ENCODE measurements around the gene FMN2.

FMN2 gene

GRCh38 chr1:240515505-240515904 lies 423.8 kb downstream of the FMN2 start (continued):
- TF ChIP-seq PRDM6 (tag by site-specific recombination; IDR thresholded peaks at IDR 0.05) = peak; percentile 87
- no peak for TF ChIP-seq ZNF354C (tag by site-specific recombination; IDR thresholded peaks at IDR 0.05; ENCODE audit: borderline replicate concordance, low read depth)
- no peak for TF ChIP-seq ZNF169 (tag by site-specific recombination; IDR thresholded peaks at IDR 0.05)
- TF ChIP-seq ZNF561 (tag by site-specific recombination; IDR thresholded peaks at IDR 0.05; ENCODE audit: borderline replicate concordance) = no peak
- TF ChIP-seq EGR2 (tag by site-specific recombination; IDR thresholded peaks at IDR 0.05; ENCODE audit: low read depth) = no peak
- TF ChIP-seq ZBTB21 (tag by site-specific recombination; IDR thresholded peaks at IDR 0.05) = no peak
- TF ChIP-seq ZFP3 (tag by site-specific recombination; IDR thresholded peaks at IDR 0.05; ENCODE audit: low read depth) = no peak
- 0 out of 2 replicates have a peak, but pooled peaks have one; percentile 11 for TF ChIP-seq ZNF555 (tag by site-specific recombination; conservative IDR thresholded peaks at IDR 0.05)
- TF ChIP-seq ZBTB1 (tag by site-specific recombination; IDR thresholded peaks at IDR 0.05) = no peak
- TF ChIP-seq ZNF391 (tag by site-specific recombination; IDR thresholded peaks at IDR 0.05; ENCODE audit: borderline replicate concordance, low read depth) = no peak
- TF ChIP-seq ZNF112 (tag by site-specific recombination; IDR thresholded peaks at IDR 0.05) = no peak
- no peak for TF ChIP-seq ZNF571 (tag by site-specific recombination; IDR thresholded peaks at IDR 0.05)
- TF ChIP-seq ZNF664 (tag by site-specific recombination; IDR thresholded peaks at IDR 0.05) = peak; percentile 46
- peak; percentile 41; the same call in 1 of the 2 replicates for TF ChIP-seq ZFHX2 (tag by site-specific recombination; conservative IDR thresholded peaks at IDR 0.05)
- TF ChIP-seq ZNF274 (IDR thresholded peaks at IDR 0.05; ENCODE audit: low read length) = no peak
- TF ChIP-seq ZNF274 (tag by site-specific recombination; IDR thresholded peaks at IDR 0.05; ENCODE audit: borderline replicate concordance) = no peak
- TF ChIP-seq ZNF426 (tag by site-specific recombination; IDR thresholded peaks at IDR 0.05) = no peak
- TF ChIP-seq ZNF521 (tag by site-specific recombination; IDR thresholded peaks at IDR 0.05) = no peak
- no peak for TF ChIP-seq ZNF280C (tag by site-specific recombination; IDR thresholded peaks at IDR 0.05)
- no peak for TF ChIP-seq CTCF (tag by site-specific recombination; IDR thresholded peaks at IDR 0.05)
- TF ChIP-seq ZNF791 (tag by site-specific recombination; IDR thresholded peaks at IDR 0.05) = no peak
- TF ChIP-seq ZNF423 (tag by site-specific recombination; IDR thresholded peaks at IDR 0.05) = no peak
- TF ChIP-seq ZNF184 (tag by site-specific recombination; IDR thresholded peaks at IDR 0.05) = no peak
- no peak for TF ChIP-seq ZNF785 (tag by site-specific recombination; IDR thresholded peaks at IDR 0.05)
- TF ChIP-seq ZNF48 (tag by site-specific recombination; IDR thresholded peaks at IDR 0.05) = no peak
- no peak for TF ChIP-seq ZFP69B (tag by site-specific recombination; IDR thresholded peaks at IDR 0.05)
- TF ChIP-seq ZNF175 (tag by site-specific recombination; IDR thresholded peaks at IDR 0.05) = no peak
- 0 out of 2 replicates have a peak, but pooled peaks have one; percentile 41 for TF ChIP-seq KLF16 (tag by site-specific recombination; IDR thresholded peaks at IDR 0.05)
- no peak for TF ChIP-seq ZNF416 (tag by site-specific recombination; IDR thresholded peaks at IDR 0.05)
- no peak for TF ChIP-seq SCRT1 (tag by site-specific recombination; IDR thresholded peaks at IDR 0.05; ENCODE audit: borderline replicate concordance)
- TF ChIP-seq ZNF514 (tag by site-specific recombination; IDR thresholded peaks at IDR 0.05) = no peak
- TF ChIP-seq ZNF747 (tag by site-specific recombination; IDR thresholded peaks at IDR 0.05) = no peak
- TF ChIP-seq ZNF10 (tag by site-specific recombination; IDR thresholded peaks at IDR 0.05) = no peak
- TF ChIP-seq ZNF133 (tag by site-specific recombination; IDR thresholded peaks at IDR 0.05) = no peak
- peak; percentile 44; the same call in 1 of the 2 replicates for TF ChIP-seq WT1 (tag by site-specific recombination; IDR thresholded peaks at IDR 0.05)
- no peak for TF ChIP-seq ZNF121 (tag by site-specific recombination; IDR thresholded peaks at IDR 0.05)
- no peak for TF ChIP-seq BCL11B (tag by site-specific recombination; IDR thresholded peaks at IDR 0.05; ENCODE audit: low read depth)
- no peak for TF ChIP-seq MEIS1 (CRISPR knock-in tag; IDR thresholded peaks at IDR 0.05; ENCODE audit: borderline replicate concordance)
- peak; percentile 93 for TF ChIP-seq GLI2 (tag by site-specific recombination; IDR thresholded peaks at IDR 0.05; ENCODE audit: borderline replicate concordance, low read depth)
- TF ChIP-seq ZNF837 (tag by site-specific recombination; IDR thresholded peaks at IDR 0.05) = no peak
